ENCODE results near the gene SIGLEC1.

DNA sequence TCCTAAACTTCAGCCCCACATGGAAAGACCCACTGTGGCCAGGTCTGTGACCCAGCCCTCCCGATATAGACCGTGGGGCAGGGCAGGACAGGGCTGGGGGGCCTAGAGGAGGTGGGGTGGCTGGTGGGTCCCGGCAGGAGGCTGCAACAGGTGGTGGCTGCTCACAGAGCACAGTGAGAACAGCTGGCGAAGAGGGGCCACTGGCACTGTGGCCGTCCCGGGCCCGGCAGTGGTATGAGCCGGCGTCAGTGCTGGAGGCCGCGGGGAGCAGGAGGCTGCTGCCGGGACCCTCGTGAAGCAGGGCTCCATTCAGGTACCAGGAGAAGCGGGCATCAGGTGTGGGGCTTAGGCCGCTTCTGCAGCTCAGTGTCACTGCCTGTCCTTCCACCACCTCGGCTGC is 13.4 kb downstream of the SIGLEC1 start:
- TF ChIP-seq, protein P1, sequence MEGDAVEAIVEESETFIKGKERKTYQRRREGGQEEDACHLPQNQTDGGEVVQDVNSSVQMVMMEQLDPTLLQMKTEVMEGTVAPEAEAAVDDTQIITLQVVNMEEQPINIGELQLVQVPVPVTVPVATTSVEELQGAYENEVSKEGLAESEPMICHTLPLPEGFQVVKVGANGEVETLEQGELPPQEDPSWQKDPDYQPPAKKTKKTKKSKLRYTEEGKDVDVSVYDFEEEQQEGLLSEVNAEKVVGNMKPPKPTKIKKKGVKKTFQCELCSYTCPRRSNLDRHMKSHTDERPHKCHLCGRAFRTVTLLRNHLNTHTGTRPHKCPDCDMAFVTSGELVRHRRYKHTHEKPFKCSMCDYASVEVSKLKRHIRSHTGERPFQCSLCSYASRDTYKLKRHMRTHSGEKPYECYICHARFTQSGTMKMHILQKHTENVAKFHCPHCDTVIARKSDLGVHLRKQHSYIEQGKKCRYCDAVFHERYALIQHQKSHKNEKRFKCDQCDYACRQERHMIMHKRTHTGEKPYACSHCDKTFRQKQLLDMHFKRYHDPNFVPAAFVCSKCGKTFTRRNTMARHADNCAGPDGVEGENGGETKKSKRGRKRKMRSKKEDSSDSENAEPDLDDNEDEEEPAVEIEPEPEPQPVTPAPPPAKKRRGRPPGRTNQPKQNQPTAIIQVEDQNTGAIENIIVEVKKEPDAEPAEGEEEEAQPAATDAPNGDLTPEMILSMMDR (IDR thresholded peaks at IDR 0.05; ENCODE audit: control extremely low read depth in 1 of 3, insufficient read depth in 1 of 3, low read depth in 1 of 3, low read length in 3 of 3) = no peak
- TF ChIP-seq EGR1 (IDR thresholded peaks at IDR 0.05; ENCODE audit: borderline replicate concordance, low read depth, low read length) = no peak
- no peak for TF ChIP-seq EP300 (IDR thresholded peaks at IDR 0.05; ENCODE audit: borderline replicate concordance in 1 of 2, low read depth in 2 of 2, low read length in 2 of 2)
- no peak for TF ChIP-seq YY1 (IDR thresholded peaks at IDR 0.05; ENCODE audit: low read depth, low read length)
- no peak for TF ChIP-seq FOSL1 (IDR thresholded peaks at IDR 0.05; ENCODE audit: insufficient read depth, low read depth, low read length)
- no peak for TF ChIP-seq EZH2 (IDR thresholded peaks at IDR 0.05; ENCODE audit: low read depth, low read length, severe bottlenecking)
- no peak for TF ChIP-seq KDM5A (IDR thresholded peaks at IDR 0.05; ENCODE audit: low read length)
- TF ChIP-seq RXRA (IDR thresholded peaks at IDR 0.05; ENCODE audit: insufficient read depth, low read depth, low read length) = no peak

All from H1 (cell line).